ENCODE data around the gene RABAC1. TPM values are rescaled to one million over a fixed set of nuclear protein-coding genes. Genes with fewer than 3 reads are reported as not detected.

RABAC1 gene
- total and polyA plus RNA-seq, 10 of the 15 experiments (the other 5 are each of a cell fraction or from before 2014, with no cell fraction given): 10.9 to 115 (median 49.2) TPM

DNA sequence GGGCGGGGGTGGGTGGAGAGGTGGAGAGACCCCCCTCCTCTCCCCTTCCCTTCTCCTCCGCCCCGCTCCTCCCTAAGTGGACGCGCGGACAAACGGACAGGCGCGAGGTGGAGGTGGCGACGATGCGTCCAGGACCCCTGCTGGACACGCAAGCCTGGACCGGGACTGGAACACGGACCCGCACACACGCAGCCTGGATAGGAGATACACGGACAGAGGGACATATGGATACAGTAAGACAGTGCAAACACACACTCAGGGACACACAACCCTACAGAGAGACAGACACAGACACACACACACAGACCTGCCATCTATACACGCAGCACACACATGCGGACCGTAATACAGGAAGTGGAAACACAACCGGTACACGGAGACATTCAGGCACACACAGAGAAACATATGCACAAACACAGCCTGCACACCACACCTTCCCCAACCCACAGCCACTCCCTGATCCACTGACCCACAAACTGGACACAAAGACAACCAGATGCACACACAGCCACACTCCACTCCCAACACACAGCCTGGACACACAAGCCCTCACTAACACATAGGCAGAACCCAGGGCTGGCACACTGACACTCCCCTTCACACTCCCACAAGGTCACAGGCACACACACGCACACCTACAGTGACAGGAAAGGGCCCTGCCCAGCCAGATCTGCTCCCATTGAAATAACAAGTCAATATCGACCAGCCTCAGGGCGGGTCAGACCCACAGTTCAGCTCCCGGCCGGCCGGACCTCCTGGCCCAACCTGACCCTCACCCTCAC lies 30.2 kb downstream of the RABAC1 start:
- Histone ChIP-seq H3K4me1 (ENCODE audit: control insufficient read depth, insufficient read depth, low read length) (peaks cover 9% of the 10 kb centered on the region), H2AFZ (ENCODE audit: control insufficient read depth, low read depth, low read length) (peak overlapping the region; percentile 77)
- WGBS (ENCODE audit: insufficient coverage, insufficient replicate concordance, low lambda C conversion rate, missing lambda C conversion rate): 2% methylated on average over 25 of the region's 29 CpGs
- TF ChIP-seq ZSCAN29 (IDR thresholded peaks at IDR 0.05): no peak
- peak; percentile 51; the same call in 1 of the 2 replicates for TF ChIP-seq MXI1 (IDR thresholded peaks at IDR 0.05; ENCODE audit: low read depth, low read length)
- TF ChIP-seq NRF1 (conservative IDR thresholded peaks at IDR 0.05; ENCODE audit: low read depth, low read length): no peak
- no peak for TF ChIP-seq ZNF217 (IDR thresholded peaks at IDR 0.05)
- TF ChIP-seq SMC3 (IDR thresholded peaks at IDR 0.05; ENCODE audit: borderline replicate concordance, low read length): no peak
- TF ChIP-seq IKZF2 (IDR thresholded peaks at IDR 0.05): peak in 1 of 2 experiments; percentile 19; a peak in 1 of 4 replicates
- peak; percentile 57 for TF ChIP-seq POLR2A (IDR thresholded peaks at IDR 0.05; ENCODE audit: low read depth, low read length)
- no peak for TF ChIP-seq SMAD5 (IDR thresholded peaks at IDR 0.05; ENCODE audit: low read depth)
- TF ChIP-seq HDGF (IDR thresholded peaks at IDR 0.05): peak; percentile 97
- TF ChIP-seq, protein P1, sequence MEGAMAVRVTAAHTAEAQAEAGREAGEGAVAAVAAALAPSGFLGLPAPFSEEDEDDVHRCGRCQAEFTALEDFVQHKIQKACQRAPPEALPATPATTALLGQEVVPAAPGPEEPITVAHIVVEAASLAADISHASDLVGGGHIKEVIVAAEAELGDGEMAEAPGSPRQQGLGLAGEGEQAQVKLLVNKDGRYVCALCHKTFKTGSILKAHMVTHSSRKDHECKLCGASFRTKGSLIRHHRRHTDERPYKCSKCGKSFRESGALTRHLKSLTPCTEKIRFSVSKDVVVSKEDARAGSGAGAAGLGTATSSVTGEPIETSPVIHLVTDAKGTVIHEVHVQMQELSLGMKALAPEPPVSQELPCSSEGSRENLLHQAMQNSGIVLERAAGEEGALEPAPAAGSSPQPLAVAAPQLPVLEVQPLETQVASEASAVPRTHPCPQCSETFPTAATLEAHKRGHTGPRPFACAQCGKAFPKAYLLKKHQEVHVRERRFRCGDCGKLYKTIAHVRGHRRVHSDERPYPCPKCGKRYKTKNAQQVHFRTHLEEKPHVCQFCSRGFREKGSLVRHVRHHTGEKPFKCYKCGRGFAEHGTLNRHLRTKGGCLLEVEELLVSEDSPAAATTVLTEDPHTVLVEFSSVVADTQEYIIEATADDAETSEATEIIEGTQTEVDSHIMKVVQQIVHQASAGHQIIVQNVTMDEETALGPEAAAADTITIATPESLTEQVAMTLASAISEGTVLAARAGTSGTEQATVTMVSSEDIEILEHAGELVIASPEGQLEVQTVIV (IDR thresholded peaks at IDR 0.05; ENCODE audit: borderline replicate concordance, partially characterized antibody): peak; percentile 50
- TF ChIP-seq NBN (IDR thresholded peaks at IDR 0.05): peak; percentile 74
- TF ChIP-seq ATF7 (IDR thresholded peaks at IDR 0.05; ENCODE audit: low read depth): 0 out of 2 replicates have a peak, but pooled peaks have one; percentile 19
- peak; percentile 80; the same call in 1 of the 2 replicates for TF ChIP-seq PAX8 (IDR thresholded peaks at IDR 0.05)
- TF ChIP-seq SREBF1 (IDR thresholded peaks at IDR 0.05; ENCODE audit: low read length): no peak
- peak; percentile 79; the same call in 1 of the 2 replicates for TF ChIP-seq SPI1 (IDR thresholded peaks at IDR 0.05; ENCODE audit: borderline replicate concordance, insufficient read depth, low read depth, low read length)
- TF ChIP-seq CUX1 (IDR thresholded peaks at IDR 0.05; ENCODE audit: insufficient replicate concordance, low read depth, low read length): no peak
- peak; percentile 48 for TF ChIP-seq SUZ12 (IDR thresholded peaks at IDR 0.05; ENCODE audit: unreplicated experiment)

More for the DNA sequence above, 30.2 kb downstream of the RABAC1 start:
- Histone ChIP-seq H3K36me3 (ENCODE audit: control insufficient read depth in 2 of 2, insufficient read depth in 2 of 2, low read length in 1 of 2) (no peaks in the 10 kb centered on the region), H3K9me3 (replicated peaks; ENCODE audit: control insufficient read depth, insufficient read depth, low read length) (no peaks in the 10 kb centered on the region), H3K4me2 (ENCODE audit: control insufficient read depth, insufficient read depth) (peak overlapping the region; percentile 82), H3K27me3 (replicated peaks in 1 of 2; ENCODE audit: control insufficient read depth in 2 of 2, insufficient read depth in 2 of 2, low read length in 1 of 2) (peaks cover 11 to 16% of the 10 kb centered on the region in 2 experiments), H4K20me1 (ENCODE audit: control insufficient read depth, insufficient read depth) (no peaks in the 10 kb centered on the region), H3K4me3 (peak overlapping the region; percentile 64; the same call in 1 of the 2 replicates), H3K27ac (ENCODE audit: control insufficient read depth, insufficient read depth) (no peak overlapping the region), H3K9ac (ENCODE audit: control insufficient read depth, insufficient read depth, low read length) (no peak overlapping the region), H3K79me2 (ENCODE audit: control insufficient read depth, insufficient read depth, low read length) (no peaks in the 10 kb centered on the region)
- ChIA-PET POLR2A (interaction anchor here (1.0 kb wide), 1 partner anchor 42 kb away, joined by 3 read pairs; no protein-coding TSS in a partner anchor), RAD21 (ENCODE audit: unreplicated experiment) (interaction anchor here (1.0 to 1.6 kb wide), 3 partner anchors 53 to 68 kb away, joined by 3 to 5 read pairs (median 3); no protein-coding TSS in a partner anchor), SMC1A (ENCODE audit: uncharacterized antibody, unreplicated experiment) (interaction anchor here (1.3 kb wide), 1 partner anchor 42 kb away, joined by 3 read pairs; no protein-coding TSS in a partner anchor), CTCF (interaction anchor here (0.7 to 1.3 kb wide), 4 partner anchors 56 to 642 kb away, joined by 3 to 5 read pairs (median 4); no protein-coding TSS in a partner anchor)
- ATAC-seq: peak; percentile 71
- no TSS peak for BruUV-seq (replicated peaks)
- no peak for DNase-seq (ENCODE audit: low read depth, low spot score)
- FAIRE-seq: peak; percentile 35
- in situ Hi-C loops (cut with MboI) (loop anchor here (25.0 kb wide), 1 partner anchor 1833 kb away; the partner anchor contains the start of gene SMG9), intact Hi-C loops (cut with micrococcal nuclease; ENCODE audit: unreplicated experiment) (no loop called here)
